Measurements from ENCODE around the gene PRC1.

PRC1 gene

DNA sequence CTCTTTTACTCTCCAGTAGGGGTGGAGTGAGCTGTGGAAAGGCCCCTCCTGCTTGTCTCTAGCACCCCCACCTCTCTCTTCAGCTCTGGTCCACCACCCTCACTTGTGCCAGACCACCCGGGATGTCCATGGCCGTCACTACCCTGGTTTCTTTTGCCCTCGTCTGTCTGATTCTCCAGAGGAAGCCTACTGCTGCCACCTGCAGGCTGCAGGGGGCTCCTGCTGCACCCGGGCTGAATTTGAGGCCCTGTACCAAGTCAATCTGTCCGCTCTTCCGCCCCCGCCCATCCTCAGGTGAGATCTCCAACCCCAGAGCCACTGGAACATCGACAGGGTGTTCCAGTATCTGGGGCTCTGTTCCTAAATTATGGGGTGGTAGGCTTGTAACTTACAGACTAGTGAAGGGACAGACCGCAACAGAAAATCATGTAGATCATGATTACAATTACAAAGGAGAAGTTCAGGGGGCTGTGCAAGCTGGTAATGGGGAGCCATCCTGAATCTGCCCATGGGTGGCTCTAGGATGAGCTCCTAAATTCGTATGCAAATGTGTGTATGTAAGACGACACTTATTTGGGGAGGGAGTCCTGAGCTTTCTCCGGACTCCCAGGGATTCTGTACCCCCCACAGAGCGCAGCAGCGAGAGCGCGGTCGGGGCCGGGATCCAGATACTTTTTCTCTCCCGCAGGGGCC lies 59.9 kb downstream of the PRC1 start:
- DNase-seq (ENCODE audit: extremely low read depth, insufficient read length), result peak; percentile 78
- Histone ChIP-seq H3K36me3 (ENCODE audit: control insufficient read depth, insufficient read depth, low read length) (peaks cover 3% of the 10 kb centered on the region), H3K4me3 (replicated peaks; ENCODE audit: low read depth, low read length) (peak overlapping the region; percentile 86), H3K27me3 (replicated peaks; ENCODE audit: control insufficient read depth, insufficient read depth, low read length) (no peaks in the 10 kb centered on the region)
- TF ChIP-seq, protein P1, sequence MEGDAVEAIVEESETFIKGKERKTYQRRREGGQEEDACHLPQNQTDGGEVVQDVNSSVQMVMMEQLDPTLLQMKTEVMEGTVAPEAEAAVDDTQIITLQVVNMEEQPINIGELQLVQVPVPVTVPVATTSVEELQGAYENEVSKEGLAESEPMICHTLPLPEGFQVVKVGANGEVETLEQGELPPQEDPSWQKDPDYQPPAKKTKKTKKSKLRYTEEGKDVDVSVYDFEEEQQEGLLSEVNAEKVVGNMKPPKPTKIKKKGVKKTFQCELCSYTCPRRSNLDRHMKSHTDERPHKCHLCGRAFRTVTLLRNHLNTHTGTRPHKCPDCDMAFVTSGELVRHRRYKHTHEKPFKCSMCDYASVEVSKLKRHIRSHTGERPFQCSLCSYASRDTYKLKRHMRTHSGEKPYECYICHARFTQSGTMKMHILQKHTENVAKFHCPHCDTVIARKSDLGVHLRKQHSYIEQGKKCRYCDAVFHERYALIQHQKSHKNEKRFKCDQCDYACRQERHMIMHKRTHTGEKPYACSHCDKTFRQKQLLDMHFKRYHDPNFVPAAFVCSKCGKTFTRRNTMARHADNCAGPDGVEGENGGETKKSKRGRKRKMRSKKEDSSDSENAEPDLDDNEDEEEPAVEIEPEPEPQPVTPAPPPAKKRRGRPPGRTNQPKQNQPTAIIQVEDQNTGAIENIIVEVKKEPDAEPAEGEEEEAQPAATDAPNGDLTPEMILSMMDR (IDR thresholded peaks at IDR 0.05; ENCODE audit: insufficient read depth, low read length, poor library complexity, severe bottlenecking), result peak; percentile 99

DNA sequence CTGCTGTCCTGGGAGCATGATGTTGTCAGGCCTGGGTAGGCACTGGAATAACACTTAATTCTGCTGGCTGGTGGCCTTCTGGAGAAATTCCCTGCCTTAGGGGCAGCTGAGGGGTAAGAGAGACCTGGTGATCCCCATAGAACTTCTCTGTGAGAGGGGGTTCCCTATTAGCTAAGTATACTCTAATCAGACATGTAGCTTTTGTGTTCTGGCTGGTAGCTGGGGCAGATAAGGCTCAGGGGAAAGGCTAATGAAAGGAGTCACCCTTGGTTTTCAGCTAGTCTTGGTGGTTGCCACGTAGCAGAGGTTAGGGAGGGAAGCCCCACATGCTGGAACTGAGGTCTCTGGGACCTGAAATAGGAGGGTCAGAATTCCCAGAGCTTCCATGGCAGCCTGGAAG lies 61.0 kb downstream of the PRC1 start:
- H3K27me3 ChIP-seq (replicated peaks; ENCODE audit: control insufficient read depth, insufficient read depth, low read length), result no peaks in the 10 kb centered on the region
- no peaks in the 10 kb centered on the region; the same call in 1 of the 2 replicates for H3K36me3 ChIP-seq (ENCODE audit: control insufficient read depth, insufficient read depth, low read length)
- H3K4me3 ChIP-seq (replicated peaks; ENCODE audit: low read depth, low read length), result no peak overlapping the region
- no peak for DNase-seq (ENCODE audit: extremely low read depth, insufficient read length)
- TF ChIP-seq, protein P1 (IDR thresholded peaks at IDR 0.05; ENCODE audit: insufficient read depth, low read length, poor library complexity, severe bottlenecking), result no peak

DNA sequence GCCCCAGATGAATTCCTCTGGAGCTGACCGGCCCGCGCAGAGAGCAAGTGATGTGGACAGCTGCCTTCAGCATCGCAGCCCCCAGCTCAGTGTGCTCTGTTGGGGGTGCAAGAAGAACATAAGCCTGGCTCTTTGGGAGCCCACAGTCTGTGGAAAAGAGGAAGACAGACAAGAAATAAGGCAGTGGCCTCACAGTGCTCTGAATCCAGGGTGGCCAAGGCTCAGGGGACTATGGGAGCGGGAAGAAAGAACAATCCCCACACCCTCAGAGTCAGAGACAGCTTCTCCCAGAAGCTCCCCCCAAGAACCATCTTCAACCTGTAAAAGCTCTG lies 61.7 kb downstream of the PRC1 start:
- no peak for DNase-seq (ENCODE audit: extremely low read depth, insufficient read length)
- H3K36me3 ChIP-seq (ENCODE audit: control insufficient read depth, insufficient read depth, low read length), result no peaks in the 10 kb centered on the region; the same call in 1 of the 2 replicates
- no peak overlapping the region; the same call in 1 of the 2 replicates for H3K4me3 ChIP-seq (replicated peaks; ENCODE audit: low read depth, low read length)
- TF ChIP-seq, protein P1 (IDR thresholded peaks at IDR 0.05; ENCODE audit: insufficient read depth, low read length, poor library complexity, severe bottlenecking), result no peak
- no peaks in the 10 kb centered on the region for H3K27me3 ChIP-seq (replicated peaks; ENCODE audit: control insufficient read depth, insufficient read depth, low read length)

DNA sequence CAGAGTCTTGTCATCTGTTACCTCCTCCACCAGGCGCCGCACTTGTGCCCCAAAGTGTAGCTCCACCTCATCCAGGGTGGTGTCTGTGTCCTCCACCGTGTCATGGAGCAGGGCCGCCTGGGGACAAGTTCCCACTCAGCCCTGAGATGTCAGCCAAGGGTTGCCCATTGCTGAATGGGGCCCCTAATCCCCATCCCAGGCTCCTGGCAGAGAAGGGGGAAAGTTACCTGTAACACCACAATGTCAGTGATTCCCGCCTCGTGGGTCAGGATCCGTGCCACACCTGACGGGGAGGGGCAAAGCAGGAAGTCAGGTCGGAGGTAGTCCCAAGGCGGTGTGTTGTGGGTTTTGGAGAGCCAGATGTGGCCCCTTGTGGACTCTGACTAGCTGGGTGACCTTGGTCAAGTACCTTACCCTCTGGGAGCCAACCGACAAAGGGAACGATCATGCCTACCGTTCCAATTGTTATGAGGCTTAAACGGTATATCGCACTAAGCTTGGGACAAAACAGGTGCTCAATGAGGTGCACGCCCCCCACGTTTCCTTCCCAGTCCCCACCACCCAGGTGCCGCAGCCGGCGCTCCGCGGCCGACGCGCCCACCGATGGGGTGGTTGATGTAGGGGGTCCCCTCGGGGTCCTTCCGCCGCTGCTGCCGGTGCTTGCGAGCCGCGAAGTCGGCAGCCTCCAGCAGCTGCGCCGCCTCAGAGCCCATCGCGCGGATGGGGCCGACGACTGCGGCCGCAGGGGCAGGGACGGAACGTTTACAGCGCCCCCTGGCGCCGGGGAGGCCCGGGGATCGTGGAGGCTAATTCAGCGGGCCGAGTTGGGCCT lies 62.3 kb downstream of the PRC1 start, which contains the start of gene HDDC3:
TSS of gene HDDC3 (minus strand) at position 722 of the 832 bp plus-strand sequence. CDS start at position 713, 9 bp downstream.
- Histone ChIP-seq H3K4me3 (replicated peaks; ENCODE audit: low read depth, low read length) (peak within 1 kb of the TSS; percentile 82), H3K36me3 (ENCODE audit: control insufficient read depth, insufficient read depth, low read length) (no peaks in the 10 kb centered on the region; the same call in 1 of the 2 replicates), H3K27me3 (replicated peaks; ENCODE audit: control insufficient read depth, insufficient read depth, low read length) (no peaks in the 10 kb centered on the region)
- DNase-seq (ENCODE audit: extremely low read depth, insufficient read length), result peak; percentile 92
- TF ChIP-seq, protein P1 (IDR thresholded peaks at IDR 0.05; ENCODE audit: insufficient read depth, low read length, poor library complexity, severe bottlenecking), result peak; percentile 94

DNA sequence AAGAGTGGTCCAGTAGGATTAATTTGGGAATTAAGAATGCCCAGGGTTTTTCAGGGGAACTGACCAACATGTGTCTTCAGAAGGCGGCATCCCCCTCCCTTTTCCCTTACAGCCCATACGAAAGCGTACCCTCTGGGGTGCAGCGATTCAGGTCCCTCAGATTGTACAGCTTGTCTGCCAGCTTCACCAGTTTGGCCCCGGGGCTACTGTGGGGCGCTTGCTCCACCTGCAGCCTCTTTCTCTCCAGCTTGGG lies 62.8 kb downstream of the PRC1 start:
- peak overlapping the region; percentile 82 for H3K4me3 ChIP-seq (replicated peaks; ENCODE audit: low read depth, low read length)
- no peaks in the 10 kb centered on the region for H3K36me3 ChIP-seq (ENCODE audit: control insufficient read depth, insufficient read depth, low read length)
- no peaks in the 10 kb centered on the region for H3K27me3 ChIP-seq (replicated peaks; ENCODE audit: control insufficient read depth, insufficient read depth, low read length)
- TF ChIP-seq, protein P1 (IDR thresholded peaks at IDR 0.05; ENCODE audit: insufficient read depth, low read length, poor library complexity, severe bottlenecking), result no peak
- DNase-seq (ENCODE audit: extremely low read depth, insufficient read length), result no peak
